ENCODE data around the gene P2RY12.

- TF ChIP-seq CTCF (IDR thresholded peaks at IDR 0.05; ENCODE audit: low read depth, low read length) (no peak), EZH2phosphoT487 (IDR thresholded peaks at IDR 0.05; ENCODE audit: low read depth) (no peak)
Observed at GRCh38 chr3:151357463-151357850, 27.1 kb downstream of the P2RY12 start.

Measured in OCI-LY3 (cell line).